IMR-90 (cell line): ENCODE results near the gene ZNF580.

Source experiments
- CTCF ChIP-seq: conservative IDR thresholded peaks from 2 replicates; pipeline ENCODE4 v1.5.1; 2012; ENCODE audit warnings: mild to moderate bottlenecking, low read depth, low read length, improper control_type of control experiment
- RAD21 ChIP-seq: IDR thresholded peaks from 2 replicates; pipeline ENCODE4 v1.6.1; 2012; ENCODE audit warnings: low read length, improper control_type of control experiment
- RCOR1 ChIP-seq: IDR thresholded peaks from 2 replicates; pipeline ENCODE4 v1.6.1; 2012; ENCODE audit warnings: mild to moderate bottlenecking, low read length, improper control_type of control experiment; ENCODE audit not compliant: insufficient replicate concordance

DNA sequence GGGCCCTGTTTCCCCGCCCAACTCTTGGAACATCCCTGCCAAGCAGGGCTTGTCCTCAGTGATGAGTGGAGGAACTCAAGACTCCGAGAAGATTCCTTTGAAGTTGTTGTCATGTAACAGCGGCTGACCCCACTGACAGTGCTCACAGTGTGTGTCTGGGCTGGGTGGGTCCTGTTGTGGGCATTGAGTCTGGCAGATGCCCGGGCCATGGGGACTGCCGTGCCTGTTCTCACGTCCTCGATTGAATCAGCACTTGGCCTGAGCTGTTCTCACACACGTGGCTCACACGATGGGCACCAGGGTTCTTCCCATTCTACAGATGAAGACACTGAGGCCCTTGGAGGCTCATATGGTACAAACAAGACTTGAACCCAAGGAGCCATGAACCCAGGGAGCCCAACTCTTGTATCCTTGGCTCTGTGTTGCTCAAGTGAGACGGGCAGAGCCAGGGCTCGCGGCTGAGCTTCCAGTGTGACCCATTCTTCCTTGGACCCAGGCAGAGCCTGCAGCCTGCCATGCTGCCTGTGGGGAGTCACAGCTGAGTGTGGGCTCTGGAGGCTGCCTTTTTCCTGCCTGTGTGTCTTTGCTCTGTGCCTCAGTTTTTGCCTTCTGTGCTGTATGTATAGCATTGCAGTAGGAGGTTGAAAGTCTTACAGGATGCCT, 25.7 kb downstream of the ZNF580 start:
- TF ChIP-seq CTCF (no peak), RAD21 (no peak), RCOR1 (no peak)
